ENCODE measurements around the gene ARL5A. TPM values are rescaled to one million over a fixed set of nuclear protein-coding genes. Genes with fewer than 3 reads are reported as not detected.
A peak's percentile ranks its signal among the peaks of the same experiment; 100 is the strongest.

Gene ARL5A
- polyA plus RNA-seq, 4 donors: 14.9 to 43.4 (median 29.8) TPM

- H3K4me1 ChIP-seq (ENCODE audit: control insufficient read depth in 3 of 3, insufficient read depth in 2 of 3, low read depth in 1 of 3, low read length in 2 of 3): no peaks in the 10 kb centered on the region
- no peaks in the 10 kb centered on the region for H3K9me3 ChIP-seq (ENCODE audit: control insufficient read depth in 2 of 2, insufficient read depth in 1 of 2, low read depth in 1 of 2, low read length in 1 of 2)
- FAIRE-seq: no peak
- H3K36me3 ChIP-seq (ENCODE audit: control insufficient read depth in 3 of 3, insufficient read depth in 2 of 3, low read depth in 1 of 3, low read length in 3 of 3): peaks cover 0 to 16% (median 4%) of the 10 kb centered on the region in 3 donors
- no peaks in the 10 kb centered on the region for H3K27me3 ChIP-seq (ENCODE audit: control insufficient read depth in 3 of 3, insufficient read depth in 3 of 3, low read length in 3 of 3)
- no peak overlapping the region for H3K27ac ChIP-seq (ENCODE audit: low read depth in 1 of 3, low read length in 2 of 3)
- 95 to 98% (median 96%) methylated on average over 3 of the region's 3 CpGs for WGBS, 3 donors
- DNase-seq: no peak
- no peak overlapping the region for H3K4me3 ChIP-seq (ENCODE audit: low read depth in 1 of 3, low read length in 3 of 3)
Measured at GRCh38 chr2:151777487-151777886, 50.7 kb downstream of the ARL5A start.

- 94 to 100% (median 95%) methylated on average over 1 of the region's 1 CpG for WGBS, 3 donors
- no peaks in the 10 kb centered on the region for H3K4me1 ChIP-seq (ENCODE audit: control insufficient read depth in 3 of 3, insufficient read depth in 2 of 3, low read depth in 1 of 3, low read length in 2 of 3)
- no peak overlapping the region for H3K4me3 ChIP-seq (ENCODE audit: low read depth in 1 of 3, low read length in 3 of 3)
- H3K27ac ChIP-seq (ENCODE audit: low read depth in 1 of 3, low read length in 2 of 3): no peak overlapping the region
- FAIRE-seq (no peak), DNase-seq (peak in 1 of 2 donors; percentile 40)
- no peaks in the 10 kb centered on the region for H3K9me3 ChIP-seq (ENCODE audit: control insufficient read depth in 2 of 2, insufficient read depth in 1 of 2, low read depth in 1 of 2, low read length in 1 of 2)
- no peaks in the 10 kb centered on the region for H3K27me3 ChIP-seq (ENCODE audit: control insufficient read depth in 3 of 3, insufficient read depth in 3 of 3, low read length in 3 of 3)
- peaks cover 0 to 11% (median 0%) of the 10 kb centered on the region in 3 donors for H3K36me3 ChIP-seq (ENCODE audit: control insufficient read depth in 3 of 3, insufficient read depth in 2 of 3, low read depth in 1 of 3, low read length in 3 of 3)
Measured at GRCh38 chr2:151776367-151776766, 51.9 kb downstream of the ARL5A start.

- 88 to 91% (median 90%) methylated on average over 6 of the region's 6 CpGs for WGBS, 3 donors
- no peak for FAIRE-seq
- DNase-seq: no peak
- H3K27ac ChIP-seq (ENCODE audit: low read depth in 1 of 3, low read length in 2 of 3): no peak overlapping the region
- H3K4me3 ChIP-seq (ENCODE audit: low read depth in 1 of 3, low read length in 3 of 3): no peak overlapping the region
- H3K27me3 ChIP-seq (ENCODE audit: control insufficient read depth in 3 of 3, insufficient read depth in 3 of 3, low read length in 3 of 3): no peaks in the 10 kb centered on the region
- H3K36me3 ChIP-seq (ENCODE audit: control insufficient read depth in 3 of 3, insufficient read depth in 2 of 3, low read depth in 1 of 3, low read length in 3 of 3): peaks cover 0 to 10% (median 0%) of the 10 kb centered on the region in 3 donors
- H3K9me3 ChIP-seq (ENCODE audit: control insufficient read depth in 2 of 2, insufficient read depth in 1 of 2, low read depth in 1 of 2, low read length in 1 of 2): no peaks in the 10 kb centered on the region
- no peaks in the 10 kb centered on the region for H3K4me1 ChIP-seq (ENCODE audit: control insufficient read depth in 3 of 3, insufficient read depth in 2 of 3, low read depth in 1 of 3, low read length in 2 of 3)
Measured at GRCh38 chr2:151775057-151775740, 53.0 kb downstream of the ARL5A start.

GRCh38 chr2:151774506-151774905, 53.7 kb downstream of the ARL5A start:
- FAIRE-seq: no peak
- 62 to 76% (median 64%) methylated on average over 3 of the region's 3 CpGs for WGBS, 3 donors

GRCh38 chr2:151771599-151772358, 56.4 kb downstream of the ARL5A start:
- Histone ChIP-seq H3K27me3 (ENCODE audit: control insufficient read depth in 3 of 3, insufficient read depth in 3 of 3, low read length in 3 of 3) (no peaks in the 10 kb centered on the region), H3K27ac (ENCODE audit: low read depth in 1 of 3, low read length in 2 of 3) (no peak overlapping the region), H3K4me1 (ENCODE audit: control insufficient read depth in 3 of 3, insufficient read depth in 2 of 3, low read depth in 1 of 3, low read length in 2 of 3) (no peaks in the 10 kb centered on the region), H3K36me3 (ENCODE audit: control insufficient read depth in 3 of 3, insufficient read depth in 2 of 3, low read depth in 1 of 3, low read length in 3 of 3) (peaks cover 0 to 8% (median 0%) of the 10 kb centered on the region in 3 donors), H3K4me3 (ENCODE audit: low read depth in 1 of 3, low read length in 3 of 3) (no peak overlapping the region), H3K9me3 (ENCODE audit: control insufficient read depth in 2 of 2, insufficient read depth in 1 of 2, low read depth in 1 of 2, low read length in 1 of 2) (peaks cover 0 to 3% of the 10 kb centered on the region in 2 donors)
- DNase-seq (no peak), FAIRE-seq (no peak)
- WGBS, 3 donors: 67 to 93% (median 86%) methylated on average over 10 of the region's 10 CpGs

More at GRCh38 chr2:151774506-151774905, 53.7 kb downstream of the ARL5A start:
- H3K4me1 ChIP-seq (ENCODE audit: control insufficient read depth in 3 of 3, insufficient read depth in 2 of 3, low read depth in 1 of 3, low read length in 2 of 3): no peaks in the 10 kb centered on the region
- peaks cover 0 to 11% (median 0%) of the 10 kb centered on the region in 3 donors for H3K36me3 ChIP-seq (ENCODE audit: control insufficient read depth in 3 of 3, insufficient read depth in 2 of 3, low read depth in 1 of 3, low read length in 3 of 3)
- no peak overlapping the region for H3K27ac ChIP-seq (ENCODE audit: low read depth in 1 of 3, low read length in 2 of 3)
- no peaks in the 10 kb centered on the region for H3K27me3 ChIP-seq (ENCODE audit: control insufficient read depth in 3 of 3, insufficient read depth in 3 of 3, low read length in 3 of 3)
- no peak overlapping the region for H3K4me3 ChIP-seq (ENCODE audit: low read depth in 1 of 3, low read length in 3 of 3)
- DNase-seq: no peak
- peaks cover 0 to 3% of the 10 kb centered on the region in 2 donors for H3K9me3 ChIP-seq (ENCODE audit: control insufficient read depth in 2 of 2, insufficient read depth in 1 of 2, low read depth in 1 of 2, low read length in 1 of 2)

- H3K36me3 ChIP-seq (ENCODE audit: control insufficient read depth in 3 of 3, insufficient read depth in 2 of 3, low read depth in 1 of 3, low read length in 3 of 3): peaks cover 0 to 14% (median 0%) of the 10 kb centered on the region in 3 donors
- H3K4me3 ChIP-seq (ENCODE audit: low read depth in 1 of 3, low read length in 3 of 3): no peak overlapping the region
- H3K27ac ChIP-seq (ENCODE audit: low read depth in 1 of 3, low read length in 2 of 3): no peak overlapping the region
- peaks cover 0 to 3% of the 10 kb centered on the region in 2 donors for H3K9me3 ChIP-seq (ENCODE audit: control insufficient read depth in 2 of 2, insufficient read depth in 1 of 2, low read depth in 1 of 2, low read length in 1 of 2)
- no peaks in the 10 kb centered on the region for H3K27me3 ChIP-seq (ENCODE audit: control insufficient read depth in 3 of 3, insufficient read depth in 3 of 3, low read length in 3 of 3)
- no peaks in the 10 kb centered on the region for H3K4me1 ChIP-seq (ENCODE audit: control insufficient read depth in 3 of 3, insufficient read depth in 2 of 3, low read depth in 1 of 3, low read length in 2 of 3)
- DNase-seq: no peak
- WGBS, 3 donors: 76 to 82% (median 78%) methylated on average over 2 of the region's 2 CpGs
- FAIRE-seq: no peak
Measured at GRCh38 chr2:151770995-151771394, 57.2 kb downstream of the ARL5A start.

GRCh38 chr2:151769606-151770005, 58.6 kb downstream of the ARL5A start:
- Histone ChIP-seq H3K36me3 (ENCODE audit: control insufficient read depth in 3 of 3, insufficient read depth in 2 of 3, low read depth in 1 of 3, low read length in 3 of 3) (peaks cover 0 to 12% (median 0%) of the 10 kb centered on the region in 3 donors), H3K27ac (ENCODE audit: low read depth in 1 of 3, low read length in 2 of 3) (no peak overlapping the region), H3K9me3 (ENCODE audit: control insufficient read depth in 2 of 2, insufficient read depth in 1 of 2, low read depth in 1 of 2, low read length in 1 of 2) (peaks cover 0 to 3% of the 10 kb centered on the region in 2 donors), H3K4me1 (ENCODE audit: control insufficient read depth in 3 of 3, insufficient read depth in 2 of 3, low read depth in 1 of 3, low read length in 2 of 3) (no peaks in the 10 kb centered on the region), H3K27me3 (ENCODE audit: control insufficient read depth in 3 of 3, insufficient read depth in 3 of 3, low read length in 3 of 3) (no peaks in the 10 kb centered on the region), H3K4me3 (ENCODE audit: low read depth in 1 of 3, low read length in 3 of 3) (no peak overlapping the region)
- WGBS, 3 donors: 96 to 100% (median 97%) methylated on average over 1 of the region's 1 CpG
- FAIRE-seq: no peak
- no peak for DNase-seq

- DNase-seq (no peak), FAIRE-seq (no peak)
- H3K27ac ChIP-seq (ENCODE audit: low read depth in 1 of 3, low read length in 2 of 3): no peak overlapping the region
- peaks cover 0 to 14% (median 0%) of the 10 kb centered on the region in 3 donors for H3K36me3 ChIP-seq (ENCODE audit: control insufficient read depth in 3 of 3, insufficient read depth in 2 of 3, low read depth in 1 of 3, low read length in 3 of 3)
- H3K27me3 ChIP-seq (ENCODE audit: control insufficient read depth in 3 of 3, insufficient read depth in 3 of 3, low read length in 3 of 3): no peaks in the 10 kb centered on the region
- H3K9me3 ChIP-seq (ENCODE audit: control insufficient read depth in 2 of 2, insufficient read depth in 1 of 2, low read depth in 1 of 2, low read length in 1 of 2): peaks cover 0 to 3% of the 10 kb centered on the region in 2 donors
- H3K4me3 ChIP-seq (ENCODE audit: low read depth in 1 of 3, low read length in 3 of 3): no peak overlapping the region
- 73 to 90% (median 87%) methylated on average over 2 of the region's 2 CpGs for WGBS, 3 donors
- H3K4me1 ChIP-seq (ENCODE audit: control insufficient read depth in 3 of 3, insufficient read depth in 2 of 3, low read depth in 1 of 3, low read length in 2 of 3): no peaks in the 10 kb centered on the region
Measured at GRCh38 chr2:151767536-151767935, 60.7 kb downstream of the ARL5A start.
